ENCODE data around the gene CALCB. TPM values are rescaled to one million over a fixed set of nuclear protein-coding genes. Genes with fewer than 3 reads are reported as not detected.
A peak's percentile ranks its signal among the peaks of the same experiment; 100 is the strongest.

CALCB gene
- total and polyA plus RNA-seq, 2 of the 8 experiments (the other 6 are each of a cell fraction or from before 2014, with no cell fraction given) = 3.7 to 4.2 TPM

- no peaks in the 10 kb centered on the region for H4K20me1 ChIP-seq (replicated peaks in 1 of 2; ENCODE audit: control insufficient read depth in 1 of 2, insufficient read depth in 2 of 2, low read length in 2 of 2)
- WGBS, 2 experiments (ENCODE audit: extremely low coverage in 1 of 2, insufficient coverage in 1 of 2, insufficient read length in 1 of 2, insufficient replicate concordance in 2 of 2, low coverage in 1 of 2, low lambda C conversion rate in 2 of 2, missing lambda C conversion rate in 1 of 2) = 26% methylated on average over 33 of the region's 33 CpGs; no CpG with 5 or more reads in 1 of the 2 experiments
- H4K8ac ChIP-seq (ENCODE audit: extremely low read depth, insufficient read depth, low read length) = peak overlapping the region; percentile 77; the same call in 1 of the 2 replicates
- H3K4me1 ChIP-seq (replicated peaks in 1 of 4; ENCODE audit: control insufficient read depth in 3 of 4, insufficient read depth in 4 of 4, low read length in 3 of 4) = peaks cover 0 to 4% (median under 1%) of the 10 kb centered on the region in 4 experiments; a peak in 2 of 7 replicates
- H2AK5ac ChIP-seq (ENCODE audit: low read depth, low read length) = no peak overlapping the region
- peaks cover 4 to 24% (median 20%) of the 10 kb centered on the region in 4 experiments for H3K27me3 ChIP-seq (replicated peaks in 1 of 4; ENCODE audit: control insufficient read depth in 3 of 4, extremely low read depth in 1 of 4, insufficient read depth in 3 of 4, low read length in 3 of 4)
- H3K56ac ChIP-seq (replicated peaks; ENCODE audit: insufficient read length, low read depth, low read length) = no peak overlapping the region
- peak overlapping the region in 1 of 4 experiments; percentile 19; a peak in 1 of 7 replicates for H3K9ac ChIP-seq (replicated peaks in 1 of 4; ENCODE audit: extremely low read depth in 1 of 4, low read depth in 3 of 4, low read length in 3 of 4)
- H3K4me2 ChIP-seq (ENCODE audit: insufficient read depth in 1 of 2, low read depth in 2 of 2, low read length in 2 of 2) = peak overlapping the region; percentile 77 to 78
- peaks cover 0 to 6% of the 10 kb centered on the region in 2 experiments; a peak in 2 of 4 replicates for H3K9me3 ChIP-seq (ENCODE audit: insufficient read depth in 2 of 2, low read depth in 1 of 2, low read length in 1 of 2)
- no peaks in the 10 kb centered on the region for H3K79me2 ChIP-seq (ENCODE audit: control insufficient read depth in 1 of 2, insufficient read depth in 2 of 2, low read length in 2 of 2)
- H3K4me3 ChIP-seq (ENCODE audit: extremely low read depth in 1 of 4, insufficient read depth in 2 of 4, low read depth in 3 of 4, low read length in 4 of 4) = peak overlapping the region; percentile 40 to 68 (median 56)
- H4K91ac ChIP-seq (replicated peaks; ENCODE audit: insufficient read length, low read length) = peak overlapping the region; percentile 38
- peak overlapping the region; percentile 88; the same call in 1 of the 2 replicates for H2BK15ac ChIP-seq (ENCODE audit: low read length)
- peak; percentile 66 for FAIRE-seq
- H4K5ac ChIP-seq (ENCODE audit: insufficient read length, low read depth, low read length) = no peak overlapping the region
- ChIA-PET POLR2A (ENCODE audit: partially characterized antibody) (interaction anchor here (1.7 kb wide), 1 partner anchor 27 kb away, joined by 3 read pairs; no protein-coding TSS in a partner anchor), CTCF (ENCODE audit: partially characterized antibody) (interaction anchor here (0.6 to 7.1 kb wide), 60 partner anchors 9 to 1632 kb away, joined by 3 to 101 read pairs (median 4); partner anchors contain the start of gene CALCA)
- H3K27ac ChIP-seq (ENCODE audit: low read depth, low read length) = no peak overlapping the region; the same call in 1 of the 2 replicates
- H3K14ac ChIP-seq (ENCODE audit: insufficient read length) = no peak overlapping the region
- H3K23ac ChIP-seq (ENCODE audit: insufficient read length) = no peak overlapping the region
- peak; percentile 73 to 98 for DNase-seq (ENCODE audit: low read depth in 1 of 2, low spot score in 2 of 2)
- H2BK20ac ChIP-seq (ENCODE audit: low read length) = 0 out of 2 replicates have a peak overlapping the region, but pooled peaks have one; percentile 6
- H2BK120ac ChIP-seq (replicated peaks; ENCODE audit: low read depth, low read length) = no peak overlapping the region
- peak overlapping the region; percentile 98 for H2AFZ ChIP-seq (ENCODE audit: low read length)
- H3K79me1 ChIP-seq (ENCODE audit: low read depth, low read length) = no peaks in the 10 kb centered on the region
- no peak overlapping the region for H3K4ac ChIP-seq (replicated peaks; ENCODE audit: insufficient read length, low read depth, low read length)
- peaks cover 11% of the 10 kb centered on the region; the same call in 1 of the 2 replicates for H3K23me2 ChIP-seq (ENCODE audit: low read depth, low read length)
- H3K18ac ChIP-seq (ENCODE audit: extremely low read depth, low read length) = peak overlapping the region; percentile 78; the same call in 1 of the 2 replicates
- H2BK5ac ChIP-seq (ENCODE audit: low read depth, low read length) = peak overlapping the region; percentile 66
- H2BK12ac ChIP-seq (ENCODE audit: low read depth, low read length) = peak overlapping the region; percentile 93; the same call in 1 of the 2 replicates
- H3K36me3 ChIP-seq (ENCODE audit: control insufficient read depth in 2 of 4, insufficient read depth in 4 of 4, low read length in 3 of 4) = no peaks in the 10 kb centered on the region
- TF ChIP-seq ATF2 (IDR thresholded peaks at IDR 0.05; ENCODE audit: low read length) = no peak
- TF ChIP-seq CTCF (IDR thresholded peaks at IDR 0.05; ENCODE audit: control extremely low read depth in 1 of 3, insufficient read depth in 1 of 3, low read depth in 1 of 3, low read length in 3 of 3) = peak; percentile 78 to 93 (median 90)
- TF ChIP-seq SRF (IDR thresholded peaks at IDR 0.05; ENCODE audit: low read depth, low read length) = no peak
- TF ChIP-seq EZH2 (IDR thresholded peaks at IDR 0.05; ENCODE audit: low read depth, low read length, severe bottlenecking) = no peak
- TF ChIP-seq PHF8 (conservative IDR thresholded peaks at IDR 0.05; ENCODE audit: low read depth, low read length) = no peak
These were observed 1.1 kb downstream of the CALCB start for GRCh38 chr11:15074206-15075161.
